ENCODE results near the gene CFAP52. TPM values are rescaled to one million over a fixed set of nuclear protein-coding genes. Genes with fewer than 3 reads are reported as not detected.

Gene CFAP52
- total and polyA plus RNA-seq, 2 of the 13 experiments (the other 11 are each of a cell fraction or from before 2014, with no cell fraction given) = not detected

GRCh38 chr17:9684955-9685621, 108.6 kb downstream of the CFAP52 start (continued):
- TF ChIP-seq TIGD3 (CRISPR knock-in tag; IDR thresholded peaks at IDR 0.05; ENCODE audit: borderline replicate concordance) (no peak), STAT6 (CRISPR knock-in tag; IDR thresholded peaks at IDR 0.05; ENCODE audit: borderline replicate concordance) (no peak), ZBTB38 (CRISPR knock-in tag; IDR thresholded peaks at IDR 0.05) (no peak), MAFG (CRISPR knock-in tag; IDR thresholded peaks at IDR 0.05) (no peak), IRF9 (CRISPR knock-in tag; IDR thresholded peaks at IDR 0.05; ENCODE audit: borderline replicate concordance) (no peak), TFAP4 (IDR thresholded peaks at IDR 0.05; ENCODE audit: borderline replicate concordance, low read depth) (no peak), ELF3 (CRISPR knock-in tag; IDR thresholded peaks at IDR 0.05) (0 out of 2 replicates have a peak, but pooled peaks have one; percentile 18), ZNF280B (CRISPR knock-in tag; IDR thresholded peaks at IDR 0.05; ENCODE audit: borderline replicate concordance) (no peak), ZNF121 (CRISPR knock-in tag; IDR thresholded peaks at IDR 0.05) (no peak), ZFP91 (CRISPR knock-in tag; IDR thresholded peaks at IDR 0.05; ENCODE audit: borderline replicate concordance) (no peak), FOXK1 (CRISPR knock-in tag; IDR thresholded peaks at IDR 0.05; ENCODE audit: borderline replicate concordance, low read depth) (no peak; the same call in 1 of the 2 replicates), RBAK (CRISPR knock-in tag; IDR thresholded peaks at IDR 0.05) (no peak), HOXA9 (CRISPR knock-in tag; IDR thresholded peaks at IDR 0.05; ENCODE audit: borderline replicate concordance) (no peak), MED8 (CRISPR knock-in tag; IDR thresholded peaks at IDR 0.05; ENCODE audit: insufficient replicate concordance) (no peak), AKAP8 (CRISPR knock-in tag; IDR thresholded peaks at IDR 0.05) (no peak), SIN3B (IDR thresholded peaks at IDR 0.05; ENCODE audit: low read length) (no peak), ZFP90 (CRISPR knock-in tag; IDR thresholded peaks at IDR 0.05; ENCODE audit: borderline replicate concordance) (no peak), ZNF652 (CRISPR knock-in tag; IDR thresholded peaks at IDR 0.05; ENCODE audit: borderline replicate concordance, low read depth) (no peak), TMF1 (CRISPR knock-in tag; IDR thresholded peaks at IDR 0.05; ENCODE audit: low read depth) (no peak), MIER3 (CRISPR knock-in tag; IDR thresholded peaks at IDR 0.05; ENCODE audit: borderline replicate concordance) (no peak)
